Measurements from ENCODE around the gene HSD17B11.
"Not testable (repeated sequence)": the region's sequence is repeated elsewhere in the genome, so short reads cannot be mapped to it uniquely, and the experiment has no call there.

Gene HSD17B11

DNA sequence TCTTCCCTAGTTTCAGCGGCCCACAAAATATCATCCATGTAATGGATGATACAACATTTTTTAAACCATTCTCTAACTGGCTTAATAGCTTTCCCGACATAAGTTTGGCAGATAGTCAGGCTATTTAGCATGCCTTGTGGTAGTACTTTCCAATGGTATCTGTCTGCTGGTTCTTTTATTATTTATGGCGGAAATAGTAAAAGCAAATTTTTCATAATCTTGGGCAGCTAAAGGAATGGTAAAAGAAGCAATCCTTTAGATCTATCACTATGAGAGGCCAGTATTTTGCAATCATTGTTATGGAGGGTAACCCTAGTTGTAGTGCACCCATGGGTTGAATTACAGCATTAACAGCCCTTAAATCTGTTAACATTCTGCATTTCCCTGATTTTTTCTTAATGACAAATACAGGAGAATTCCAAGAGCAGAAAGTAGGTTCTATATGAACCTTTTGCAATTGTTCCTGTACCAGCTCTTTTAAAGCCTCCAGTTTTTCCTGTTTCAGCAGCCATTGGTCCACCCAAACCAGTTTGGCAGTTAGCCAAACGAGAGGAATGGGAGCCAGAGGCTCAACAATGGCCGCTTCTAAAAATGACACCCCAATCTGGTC lies 14.3 kb upstream of the HSD17B11 start:
- no peak for DNase-seq (ENCODE audit: low read depth, low spot score)

DNA sequence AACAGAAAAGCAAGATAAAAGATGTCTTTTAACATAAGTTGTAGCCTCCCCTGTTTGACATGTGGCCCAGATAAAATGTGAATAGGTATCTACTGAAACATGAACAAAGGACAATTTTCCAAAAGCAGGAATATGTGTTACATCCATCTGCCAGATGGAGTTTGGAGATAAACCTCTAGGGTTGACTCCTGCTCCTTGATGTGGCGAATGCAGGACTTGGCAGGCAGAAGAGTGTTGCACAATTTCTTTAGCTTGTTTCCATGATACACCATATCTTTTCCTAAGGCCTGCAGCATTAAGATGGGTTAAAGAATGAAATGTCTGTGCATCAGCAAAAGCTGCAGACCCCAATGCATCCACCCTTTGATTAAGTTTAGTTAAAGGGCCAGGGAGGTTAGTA lies 12.7 kb upstream of the HSD17B11 start:
- DNase-seq (ENCODE audit: low read depth, low spot score), result not testable (repeated sequence)

- DNase-seq (ENCODE audit: low read depth, low spot score), result no peak
Measured at GRCh38 chr4:87399954-87400353, 9.0 kb upstream of the HSD17B11 start.

DNA sequence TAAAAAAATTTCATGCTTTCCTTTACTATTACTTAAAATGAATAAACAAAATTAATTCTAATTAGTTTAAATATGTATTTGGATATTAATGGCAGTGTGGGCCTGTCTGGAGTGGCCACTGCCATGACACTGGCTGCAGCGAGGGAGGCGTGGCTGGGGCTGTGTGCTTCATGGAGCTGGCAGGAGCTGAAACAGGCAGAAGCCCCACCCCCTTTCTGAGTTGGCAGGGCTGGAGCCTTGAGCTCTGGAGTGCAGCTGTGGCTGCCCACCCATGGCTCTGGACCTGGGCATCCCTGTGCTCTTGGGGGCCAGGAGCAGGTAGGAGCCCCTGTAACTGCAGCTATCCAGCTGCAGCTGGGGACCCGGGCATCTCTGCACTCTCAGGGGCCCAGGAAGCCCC lies 8.2 kb upstream of the HSD17B11 start:
- no peak for DNase-seq (ENCODE audit: low read depth, low spot score)

DNA sequence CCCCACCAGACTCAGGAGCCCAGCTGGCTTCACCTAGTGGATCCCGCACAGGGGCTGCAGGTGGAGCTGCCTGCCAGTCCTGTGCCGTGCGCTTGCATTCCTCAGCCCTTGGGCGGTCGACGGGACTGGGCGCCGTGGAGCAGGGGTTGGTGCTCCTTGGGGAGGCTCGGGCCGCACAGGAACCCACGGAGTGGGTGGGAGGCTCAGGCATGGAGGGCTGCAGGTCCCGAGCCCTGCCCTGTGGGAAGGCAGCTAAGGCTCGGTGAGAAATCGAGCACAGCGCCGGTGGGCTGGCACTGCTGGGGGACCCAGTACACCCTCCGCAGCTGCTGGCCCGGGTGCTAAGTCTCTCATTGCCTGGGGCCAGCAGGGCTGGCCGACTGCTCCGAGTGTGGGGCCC lies 4.9 kb upstream of the HSD17B11 start:
- DNase-seq (ENCODE audit: low read depth, low spot score), result not testable (repeated sequence)

DNA sequence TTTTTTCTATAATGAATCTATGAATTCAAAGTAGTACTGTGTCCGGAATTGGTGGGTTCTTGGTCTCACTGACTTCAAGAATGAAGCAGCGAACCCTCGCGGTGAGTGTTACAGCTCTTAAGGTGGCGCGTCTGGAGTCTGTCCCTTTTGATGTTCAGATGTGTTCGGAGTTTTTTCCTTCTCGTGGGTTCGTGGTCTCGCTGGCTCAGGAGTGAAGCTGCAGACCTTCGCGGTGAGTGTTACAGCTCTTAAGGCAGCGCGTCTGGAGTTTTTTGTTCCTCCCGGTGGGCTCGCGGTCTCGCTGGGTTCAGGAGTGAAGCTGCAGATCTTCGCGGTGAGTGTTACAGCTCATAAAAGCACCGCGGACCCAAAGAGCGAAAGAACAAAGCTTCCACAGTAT lies 4.1 kb upstream of the HSD17B11 start:
- DNase-seq (ENCODE audit: low read depth, low spot score), result not testable (repeated sequence)

DNA sequence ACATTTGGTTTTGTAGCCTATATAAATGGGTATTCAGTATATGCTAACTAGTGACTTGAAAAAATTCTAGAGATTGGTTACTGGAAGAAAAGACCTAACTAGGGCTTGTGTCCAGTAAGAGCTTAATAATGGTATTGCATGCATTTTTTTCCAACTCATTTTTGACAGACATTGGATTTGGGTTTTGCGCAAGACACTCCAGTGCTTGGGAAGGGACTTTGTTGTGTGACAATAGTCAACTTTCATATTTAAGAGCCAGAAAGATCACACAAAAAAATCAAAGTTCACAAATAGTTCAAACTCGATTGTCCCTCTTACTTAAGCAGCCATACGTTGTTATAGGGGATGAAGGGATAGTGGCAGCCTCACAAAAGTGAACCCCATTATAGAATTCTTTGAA lies 1.2 kb upstream of the HSD17B11 start:
- no peak for DNase-seq (ENCODE audit: low read depth, low spot score)

DNA sequence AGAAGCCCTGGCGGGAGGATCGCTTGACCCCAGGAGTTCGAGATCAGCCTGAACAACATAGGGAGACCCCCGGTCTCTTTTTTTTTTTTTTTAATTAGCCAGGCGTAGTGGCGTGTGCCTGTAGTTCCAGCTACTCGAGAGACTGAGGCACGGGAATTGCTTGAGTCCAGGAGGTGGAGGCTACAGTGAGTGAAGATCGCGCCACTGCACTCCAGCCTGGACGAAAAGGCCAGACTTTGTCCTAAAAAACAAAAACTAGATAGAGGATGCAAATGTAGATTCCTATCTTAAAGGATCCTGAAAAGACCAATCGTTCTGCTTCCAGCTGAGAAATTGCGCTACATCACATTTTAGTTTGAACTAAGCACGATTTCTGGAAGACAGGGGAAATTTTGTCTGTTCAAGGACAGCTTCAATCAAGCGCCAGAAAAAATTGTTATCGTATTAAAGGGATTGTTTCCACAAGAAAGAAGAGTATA lies 627 bp upstream of the HSD17B11 start:
- DNase-seq (ENCODE audit: low read depth, low spot score), result no peak

DNA sequence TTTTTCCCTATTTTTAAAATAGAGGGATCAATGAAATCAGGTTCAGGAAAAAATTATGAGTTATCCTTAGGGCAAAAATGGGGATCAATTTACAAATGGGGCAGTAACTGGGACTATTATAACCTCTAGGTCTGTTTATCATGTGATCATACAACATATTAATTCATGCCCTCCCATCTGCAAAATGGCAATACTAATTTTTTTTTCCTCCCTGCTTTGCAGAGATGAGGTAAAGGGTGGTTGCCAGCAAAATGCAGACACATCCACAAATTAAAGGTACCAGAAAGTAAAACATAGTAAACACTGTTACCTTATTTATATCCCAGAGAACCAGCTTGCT lies 467 bp downstream of the HSD17B11 start:
- DNase-seq (ENCODE audit: low read depth, low spot score), result no peak

DNA sequence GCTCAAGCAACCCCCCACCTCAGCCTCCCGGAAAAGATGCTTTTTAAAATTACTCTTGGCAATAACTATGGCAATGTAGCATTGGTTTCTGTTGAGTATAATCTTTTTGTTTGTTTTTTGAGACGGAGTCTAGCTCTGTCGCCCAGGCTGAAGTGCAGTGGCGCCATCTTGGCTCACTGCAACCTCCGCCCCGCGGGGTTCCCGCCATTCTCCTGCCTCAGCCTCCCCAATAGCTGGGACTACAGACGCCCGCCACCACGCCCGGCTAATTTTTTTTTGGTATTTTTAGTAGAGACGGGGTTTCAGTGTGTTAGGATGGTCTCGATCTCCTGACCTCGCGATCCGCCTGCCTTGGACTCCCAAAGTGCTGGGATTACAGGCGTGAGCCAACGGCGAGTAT lies 933 bp downstream of the HSD17B11 start:
- DNase-seq (ENCODE audit: low read depth, low spot score), result not testable (repeated sequence)

GRCh38 chr4:87388901-87389300 lies 2.1 kb downstream of the HSD17B11 start:
- no peak for DNase-seq (ENCODE audit: low read depth, low spot score)

GRCh38 chr4:87387237-87387636 lies 3.8 kb downstream of the HSD17B11 start:
- no peak for DNase-seq (ENCODE audit: low read depth, low spot score)

GRCh38 chr4:87384466-87385132 lies 6.4 kb downstream of the HSD17B11 start:
- not testable (repeated sequence) for DNase-seq (ENCODE audit: low read depth, low spot score)

DNA sequence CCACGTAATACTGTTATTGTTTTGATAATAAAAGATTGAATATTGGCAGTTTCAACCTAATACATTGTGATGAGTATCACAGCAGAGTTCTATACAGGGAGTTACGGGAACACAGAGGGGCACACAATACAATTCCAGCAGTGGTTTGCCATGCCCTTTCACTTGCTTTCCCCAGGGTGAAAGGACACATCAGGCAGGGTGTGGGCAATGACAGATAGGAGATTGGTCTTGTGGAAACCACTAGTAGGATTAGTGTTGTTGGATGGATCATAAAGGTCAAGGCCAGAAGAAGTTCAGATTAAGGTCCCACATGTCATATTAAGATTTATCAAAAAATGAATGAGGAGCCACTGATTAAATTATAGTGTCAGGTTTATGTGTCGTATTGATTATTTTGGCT lies 8.1 kb downstream of the HSD17B11 start:
- DNase-seq (ENCODE audit: low read depth, low spot score), result no peak

DNA sequence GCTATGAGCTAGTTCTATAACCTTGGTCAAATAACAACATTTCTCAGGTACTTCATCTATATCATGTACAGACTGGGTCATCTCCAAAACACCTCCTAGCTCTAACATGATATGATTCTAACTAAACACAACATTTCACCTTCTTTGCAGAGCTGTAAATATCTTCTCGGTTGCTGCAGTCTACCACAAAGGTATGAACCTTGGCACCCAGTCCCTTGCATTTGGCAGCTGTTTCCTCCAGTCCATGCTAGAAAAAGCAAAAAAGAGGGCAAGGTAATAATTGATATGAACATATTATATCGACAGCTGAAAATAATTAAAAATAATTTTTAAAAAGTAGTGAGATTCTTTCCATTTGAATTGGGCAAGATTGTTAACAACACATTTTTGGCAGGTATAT lies 8.9 kb downstream of the HSD17B11 start:
- DNase-seq (ENCODE audit: low read depth, low spot score), result no peak

DNA sequence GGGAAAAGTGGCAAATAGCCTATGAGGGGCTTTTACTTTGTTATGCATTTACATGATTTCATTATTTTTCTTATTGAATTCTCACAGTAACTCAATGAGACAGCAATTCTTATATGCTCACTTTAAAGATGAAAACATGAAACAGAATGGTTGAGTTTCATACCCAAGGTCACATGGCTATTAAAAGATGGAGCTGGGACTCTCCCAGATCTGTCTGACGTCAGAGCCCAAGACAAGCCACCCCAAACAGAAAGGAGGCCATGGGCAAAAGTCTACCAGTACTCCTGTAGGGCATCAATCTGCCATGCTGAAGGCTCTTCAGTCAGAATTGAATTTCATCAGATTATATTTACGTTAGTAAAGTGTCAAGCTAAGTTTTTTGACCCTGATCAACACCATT lies 13.2 kb downstream of the HSD17B11 start:
- DNase-seq (ENCODE audit: low read depth, low spot score), result no peak

GRCh38 chr4:87375719-87376291 lies 15.2 kb downstream of the HSD17B11 start:
- DNase-seq (ENCODE audit: low read depth, low spot score), result no peak

GRCh38 chr4:87370068-87370467 lies 20.9 kb downstream of the HSD17B11 start:
- no peak for DNase-seq (ENCODE audit: low read depth, low spot score)

GRCh38 chr4:87366521-87367162 lies 24.3 kb downstream of the HSD17B11 start:
- no peak for DNase-seq (ENCODE audit: low read depth, low spot score)

DNA sequence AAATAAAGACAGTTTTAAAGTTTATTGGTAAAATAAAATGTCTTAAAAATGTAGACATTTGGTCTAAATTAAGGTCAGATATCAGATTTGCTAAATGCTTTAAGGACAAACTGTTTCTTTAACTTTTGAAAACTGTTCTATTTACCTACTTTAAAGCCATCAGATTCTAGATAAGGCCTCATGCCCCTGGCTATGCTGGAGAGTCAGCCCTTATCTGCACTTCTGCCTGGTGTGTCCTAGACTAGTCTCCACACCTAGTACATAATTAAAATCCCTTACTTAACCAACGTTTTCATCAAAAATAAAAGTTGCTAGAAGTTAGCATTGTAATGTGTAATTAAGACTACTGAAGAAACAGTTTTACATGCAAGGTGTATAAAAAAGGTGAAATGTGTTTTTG lies 25.6 kb downstream of the HSD17B11 start:
- DNase-seq (ENCODE audit: low read depth, low spot score), result no peak

DNA sequence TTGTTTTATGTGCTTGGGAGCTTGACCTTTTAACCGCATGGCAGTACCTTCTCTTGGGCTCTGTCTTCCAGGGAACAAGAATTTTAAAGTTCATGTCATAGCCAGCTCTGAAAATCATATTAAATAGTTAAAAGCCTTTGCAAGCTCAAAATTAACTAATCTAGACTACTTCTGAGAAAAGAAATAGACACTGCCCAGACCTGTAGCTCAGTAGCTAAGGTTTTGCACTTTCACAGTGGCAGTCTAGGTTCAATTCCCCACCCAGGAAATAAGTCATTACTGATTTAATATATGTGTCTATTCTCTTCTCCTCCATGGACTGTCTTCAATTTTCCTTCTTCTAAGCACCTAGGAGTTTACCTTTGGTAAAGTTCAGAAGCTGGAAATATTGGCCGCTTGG lies 27.4 kb downstream of the HSD17B11 start:
- no peak for DNase-seq (ENCODE audit: low read depth, low spot score)

DNA sequence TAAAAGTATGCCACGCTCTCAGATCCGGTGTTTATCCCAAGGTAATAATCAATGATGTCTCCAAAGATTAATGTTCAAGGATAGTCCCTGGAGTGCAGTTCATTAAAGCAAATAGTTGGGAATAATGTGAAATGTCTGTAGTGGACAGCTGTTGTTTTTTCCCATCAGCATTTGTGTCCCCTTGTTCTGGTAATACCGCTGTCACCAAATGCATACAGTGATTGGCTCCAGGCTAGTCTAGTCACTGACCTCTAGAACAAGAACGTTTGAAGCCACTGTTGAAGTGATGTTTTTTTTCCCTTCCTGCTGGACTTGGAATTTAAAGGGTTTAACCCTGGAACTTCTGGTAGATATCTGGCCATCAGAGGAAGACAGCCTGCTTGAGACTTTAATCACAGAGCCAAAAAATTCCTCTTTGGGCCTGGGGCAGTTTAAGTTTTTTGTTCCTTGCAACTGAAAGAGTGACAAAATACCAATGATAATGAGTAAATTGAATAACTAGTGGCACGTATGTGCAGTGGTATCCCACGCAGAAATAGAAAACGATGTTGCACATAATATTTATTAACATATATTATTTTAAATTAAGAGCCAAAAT lies 30.6 kb downstream of the HSD17B11 start:
- no peak for DNase-seq (ENCODE audit: low read depth, low spot score)
